ENCODE measurements around the gene CDON.

CDON gene

GRCh38 chr11:125941619-125942611 lies 120.8 kb downstream of the CDON start:
- DNase-seq, result peak in 1 of 2 donors; percentile 33

- DNase-seq, result no peak
These were observed 121.4 kb downstream of the CDON start for GRCh38 chr11:125941267-125941618.

- DNase-seq, result no peak
These were observed 122.5 kb downstream of the CDON start for GRCh38 chr11:125940145-125940544.

- no peak for DNase-seq
These were observed 123.6 kb downstream of the CDON start for GRCh38 chr11:125939081-125939521.

- no peak for DNase-seq
These were observed 124.2 kb downstream of the CDON start for GRCh38 chr11:125938418-125938817.

- no peak for DNase-seq
These were observed 127.0 kb downstream of the CDON start for GRCh38 chr11:125935618-125936199.

GRCh38 chr11:125935056-125935455 lies 127.6 kb downstream of the CDON start:
- DNase-seq, result no peak

GRCh38 chr11:125934473-125934872 lies 128.2 kb downstream of the CDON start:
- no peak for DNase-seq

GRCh38 chr11:125933030-125933813 lies 129.4 kb downstream of the CDON start:
- no peak for DNase-seq

- DNase-seq, result no peak
These were observed 130.4 kb downstream of the CDON start for GRCh38 chr11:125932301-125932700.

- DNase-seq, result no peak
These were observed 131.0 kb downstream of the CDON start for GRCh38 chr11:125931668-125932067.

GRCh38 chr11:125931116-125931515 lies 131.6 kb downstream of the CDON start:
- DNase-seq, result no peak

GRCh38 chr11:125930076-125930450 lies 132.6 kb downstream of the CDON start:
- DNase-seq, result no peak

GRCh38 chr11:125929445-125930075 lies 133.1 kb downstream of the CDON start:
- DNase-seq, result no peak

- DNase-seq, result no peak
These were observed 136.0 kb downstream of the CDON start for GRCh38 chr11:125926682-125927081.

GRCh38 chr11:125925804-125926203 lies 136.9 kb downstream of the CDON start:
- no peak for DNase-seq

GRCh38 chr11:125925247-125925740 lies 137.4 kb downstream of the CDON start:
- no peak for DNase-seq

- DNase-seq, result no peak
These were observed 138.2 kb downstream of the CDON start for GRCh38 chr11:125924384-125925007.

- no peak for DNase-seq
These were observed 139.0 kb downstream of the CDON start for GRCh38 chr11:125923633-125924032.

- peak; percentile 44 to 60 for DNase-seq
These were observed 139.6 kb downstream of the CDON start for GRCh38 chr11:125923012-125923579.

- DNase-seq, result no peak
These were observed 140.5 kb downstream of the CDON start for GRCh38 chr11:125922156-125922555.

- no peak for DNase-seq
These were observed 141.6 kb downstream of the CDON start for GRCh38 chr11:125921042-125921441.

Data from CD4-positive, alpha-beta T cell treated with Interleukin-4 for 1 hour (primary cell).